Measurements from ENCODE around the gene POMGNT1. TPM values are rescaled to one million over a fixed set of nuclear protein-coding genes. Genes with fewer than 3 reads are reported as not detected.

POMGNT1 gene
- total and polyA plus RNA-seq, 10 of the 15 experiments (the other 5 are each of a cell fraction or from before 2014, with no cell fraction given) = 8.6 to 35.2 (median 29.5) TPM

GRCh38 chr1:46181343-46182260 lies 16.6 kb downstream of the POMGNT1 start:
- CTCF ChIA-PET = interaction anchor here (0.6 to 17.5 kb wide), 21 partner anchors 9 to 144 kb away, joined by 3 to 293 read pairs (median 4); partner anchors contain the start of genes PIK3R3 and POMGNT1
- no peak for TF ChIP-seq ZNF687 (IDR thresholded peaks at IDR 0.05)
- no peak for TF ChIP-seq JUNB (IDR thresholded peaks at IDR 0.05)
- TF ChIP-seq ZBTB4 (CRISPR knock-in tag; IDR thresholded peaks at IDR 0.05) = no peak
- TF ChIP-seq STAT1 (conservative IDR thresholded peaks at IDR 0.05) = no peak
- no peak for TF ChIP-seq SIX5 (IDR thresholded peaks at IDR 0.05; ENCODE audit: low read depth, low read length, severe bottlenecking)
- TF ChIP-seq SRF (IDR thresholded peaks at IDR 0.05; ENCODE audit: low read depth in 2 of 2, low read length in 2 of 2) = no peak
- no peak for TF ChIP-seq MTA3 (IDR thresholded peaks at IDR 0.05; ENCODE audit: borderline replicate concordance, low read length)
- TF ChIP-seq CHD4 (IDR thresholded peaks at IDR 0.05) = no peak
- no peak for TF ChIP-seq DPF2 (IDR thresholded peaks at IDR 0.05)
- TF ChIP-seq E2F8 (IDR thresholded peaks at IDR 0.05; ENCODE audit: low read depth, partially characterized antibody) = no peak

More at GRCh38 chr1:46181343-46182260, 16.6 kb downstream of the POMGNT1 start:
- Histone ChIP-seq H3K4me2 (ENCODE audit: control insufficient read depth, insufficient read depth) (no peak overlapping the region), H2AFZ (ENCODE audit: control insufficient read depth, low read depth, low read length) (no peak overlapping the region), H3K9me3 (replicated peaks; ENCODE audit: control insufficient read depth, insufficient read depth, low read length) (no peaks in the 10 kb centered on the region), H3K4me3 (no peak overlapping the region), H3K36me3 (ENCODE audit: control insufficient read depth in 2 of 2, insufficient read depth in 2 of 2, low read length in 1 of 2) (no peaks in the 10 kb centered on the region), H3K79me2 (ENCODE audit: control insufficient read depth, insufficient read depth, low read length) (no peaks in the 10 kb centered on the region), H3K4me1 (ENCODE audit: control insufficient read depth, insufficient read depth, low read length) (peaks cover 27% of the 10 kb centered on the region), H3K9ac (ENCODE audit: control insufficient read depth, insufficient read depth, low read length) (no peak overlapping the region), H4K20me1 (ENCODE audit: control insufficient read depth, insufficient read depth) (no peaks in the 10 kb centered on the region), H3K27ac (ENCODE audit: control insufficient read depth, insufficient read depth) (no peak overlapping the region), H3K27me3 (replicated peaks in 1 of 2; ENCODE audit: control insufficient read depth in 2 of 2, insufficient read depth in 2 of 2, low read length in 1 of 2) (no peaks in the 10 kb centered on the region)
- ChIA-PET SMC1A (ENCODE audit: uncharacterized antibody, unreplicated experiment) (interaction anchor here (0.9 to 6.1 kb wide), 11 partner anchors 17 to 154 kb away, joined by 3 to 52 read pairs (median 4); partner anchors contain the start of gene POMGNT1), RAD21 (ENCODE audit: unreplicated experiment) (interaction anchor here (0.9 to 4.8 kb wide), 15 partner anchors 17 to 147 kb away, joined by 3 to 63 read pairs (median 3); partner anchors contain the start of genes POMGNT1 and RAD54L), POLR2A (interaction anchor here (0.5 to 1.3 kb wide), 5 partner anchors 48 to 143 kb away, joined by 3 read pairs; partner anchors contain the start of gene PIK3R3)
- FAIRE-seq (no peak), DNase-seq (ENCODE audit: low read depth, low spot score) (no peak), ATAC-seq (no peak)
- 51% methylated on average over 10 of the region's 10 CpGs for WGBS (ENCODE audit: insufficient coverage, insufficient replicate concordance, low lambda C conversion rate, missing lambda C conversion rate)
- intact Hi-C loops (cut with micrococcal nuclease; ENCODE audit: unreplicated experiment) (loop anchor here (10.0 kb wide), 1 partner anchor 497 kb away; the partner anchor contains the start of genes GPBP1L1 and TMEM69), in situ Hi-C loops (cut with MboI) (no loop called here)
- BruUV-seq (replicated peaks) = no TSS peak
